GM12892 (cell line): ENCODE results near the gene FOXC1.

Experiments used
- DNase-seq: peaks from one replicate; pipeline ENCODE4 v3.0.0; 2011; ENCODE audit not compliant: insufficient read length
- FAIRE-seq: peaks from 2 replicates; lab custom pipeline; 2011; peaks lifted over from hg19 to GRCh38; lab: Jason Lieb, UNC
- POLR2A ChIP-seq: IDR thresholded peaks from 2 replicates; pipeline ENCODE4 v1.6.1; 2011; ENCODE audit warnings: low read depth, low read length, control low read depth
- POLR2AphosphoS5 ChIP-seq: IDR thresholded peaks from 2 replicates; pipeline ENCODE4 v1.6.1; 2011; ENCODE audit warnings: low read depth, low read length, control low read depth
- TAF1 ChIP-seq: IDR thresholded peaks from 2 replicates; pipeline ENCODE4 v1.6.1; 2011; ENCODE audit warnings: low read depth, mild to moderate bottlenecking, control low read depth, low read length, borderline replicate concordance

Gene FOXC1

DNA sequence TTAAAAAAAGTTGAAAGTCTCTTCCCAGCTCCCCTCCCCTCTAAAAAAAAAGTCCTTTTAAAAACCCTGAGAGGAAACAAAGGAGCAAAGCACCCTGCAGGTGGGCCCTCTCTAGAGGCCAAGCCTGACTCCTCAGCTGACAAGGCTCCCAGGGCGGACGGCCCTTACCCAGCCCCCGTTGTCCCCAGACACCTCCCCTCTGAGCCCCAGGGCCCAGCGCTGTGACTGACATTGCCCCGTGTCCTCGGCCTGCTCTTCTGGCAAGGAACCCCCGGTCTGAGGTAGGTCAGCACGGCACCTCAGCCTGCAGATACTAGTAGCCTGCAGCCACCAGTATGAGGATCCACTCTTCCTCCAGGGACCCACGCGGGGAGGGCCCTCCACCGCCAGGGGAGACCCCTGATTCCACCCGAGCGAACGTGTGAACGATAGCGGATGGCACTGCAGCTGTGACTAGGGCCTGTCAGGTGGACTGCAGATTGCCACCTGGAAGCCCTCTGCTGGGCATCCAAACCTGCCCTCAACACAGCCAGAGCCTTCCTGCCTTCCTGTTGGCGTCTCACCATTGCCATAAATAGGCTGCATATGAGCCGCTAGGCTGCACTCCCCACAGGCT, 34.2 kb downstream of the FOXC1 start:
- TF ChIP-seq TAF1 (no peak), POLR2A (no peak), POLR2AphosphoS5 (no peak)
- no peak for FAIRE-seq
- DNase-seq, result no peak

DNA sequence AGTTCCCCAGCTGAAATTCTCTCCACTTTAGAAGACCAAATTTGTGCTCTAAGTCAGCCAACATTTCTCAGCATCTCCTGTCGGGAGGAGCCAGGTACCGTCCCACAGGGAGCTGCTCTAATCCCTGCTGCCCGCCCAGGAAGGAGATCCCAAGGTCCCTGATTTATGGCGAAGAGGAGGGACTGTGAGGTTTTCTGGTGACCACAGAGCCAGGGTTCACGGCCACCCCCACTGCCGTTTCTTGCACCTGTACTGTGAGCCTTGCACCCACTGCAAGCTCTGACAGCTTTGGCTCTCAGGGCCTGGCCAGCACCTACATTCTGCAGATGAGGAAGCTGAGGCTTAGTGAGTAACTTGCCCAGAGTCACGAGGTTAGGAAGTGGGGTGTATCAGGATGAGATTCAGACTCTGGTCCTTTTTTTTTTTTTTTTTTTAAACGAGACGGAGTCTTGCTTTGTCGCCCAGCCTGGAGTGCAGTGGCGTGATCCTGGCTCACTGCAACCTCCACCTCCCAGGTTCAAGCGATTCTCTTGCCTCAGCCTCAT, 34.9 kb downstream of the FOXC1 start:
- DNase-seq (no peak), FAIRE-seq (no peak)
- TF ChIP-seq TAF1, result no peak
- TF ChIP-seq POLR2AphosphoS5, result no peak
- no peak for TF ChIP-seq POLR2A

DNA sequence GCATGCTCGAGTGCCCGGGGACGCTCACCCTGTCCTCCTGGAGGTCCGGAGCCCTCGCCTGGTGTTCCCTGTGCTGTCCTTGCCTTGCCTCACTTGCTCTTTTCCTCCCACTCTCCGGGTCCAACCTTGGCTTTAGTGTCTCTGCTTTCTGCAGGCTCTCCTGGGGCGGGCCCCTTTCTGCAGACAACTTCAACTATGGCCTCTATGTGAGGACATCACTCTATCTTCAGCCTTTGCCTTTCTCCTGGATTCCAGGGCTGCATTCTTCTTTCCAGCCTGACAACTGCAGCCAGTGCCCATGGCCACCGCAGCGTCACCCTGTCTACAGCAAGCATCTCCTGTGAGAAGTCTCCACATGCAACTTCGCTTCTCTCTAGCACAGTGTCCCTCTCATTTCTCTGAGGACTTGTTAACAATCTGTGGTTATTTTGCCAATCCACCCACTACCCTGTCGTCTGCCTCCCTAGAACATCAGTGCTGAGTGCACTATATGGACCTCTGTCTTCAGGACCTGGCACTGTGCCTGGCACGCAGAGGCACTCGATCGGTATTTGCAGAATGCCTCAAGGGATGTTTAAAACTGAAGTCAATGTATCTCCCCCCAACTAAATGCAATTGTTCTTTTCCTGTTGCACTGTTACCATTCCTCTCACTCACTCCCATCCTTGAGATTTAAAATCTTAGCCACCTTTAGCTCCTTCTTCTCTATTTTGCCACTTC, 35.9 kb downstream of the FOXC1 start:
- no peak for FAIRE-seq
- no peak for DNase-seq
- no peak for TF ChIP-seq TAF1
- TF ChIP-seq POLR2A, result no peak
- no peak for TF ChIP-seq POLR2AphosphoS5

DNA sequence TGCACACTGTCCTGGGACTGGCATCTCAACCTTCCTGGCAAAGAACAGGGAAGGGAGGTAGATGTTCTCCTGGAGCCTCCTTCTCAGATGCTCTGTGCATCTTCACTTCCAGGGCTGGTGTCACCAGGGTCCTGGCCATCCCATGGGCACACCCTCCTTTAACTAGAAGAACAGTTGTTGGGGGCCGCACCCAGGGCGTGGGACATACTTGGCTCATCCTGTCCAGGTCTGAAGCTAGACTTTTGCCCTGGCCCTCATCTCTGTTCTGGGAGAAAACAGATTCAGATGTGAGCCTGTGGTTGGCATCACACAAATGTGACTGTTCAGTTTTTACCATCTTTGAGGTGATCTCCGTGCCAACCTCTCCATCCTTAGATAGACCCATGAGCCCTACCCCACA, 41.6 kb downstream of the FOXC1 start:
- no peak for DNase-seq

DNA sequence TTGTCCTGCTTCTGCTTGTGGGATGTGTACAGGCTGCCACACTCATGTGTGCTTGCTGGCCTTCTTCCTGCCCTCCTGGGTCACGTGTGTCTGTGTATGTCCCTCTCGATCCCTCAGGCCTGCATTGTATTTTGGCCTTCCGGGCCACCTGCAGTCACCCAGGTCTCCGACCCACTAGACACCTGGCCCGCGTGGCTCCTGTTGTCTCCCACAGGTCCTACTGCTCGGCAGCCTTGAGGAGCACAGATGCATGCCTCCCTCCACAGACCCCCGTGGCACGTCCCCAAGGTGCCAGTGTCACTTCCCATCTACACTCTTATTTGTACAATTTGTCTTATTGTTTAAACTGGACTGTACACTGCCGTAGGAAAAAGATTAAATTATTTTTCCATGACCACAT, 43.1 kb downstream of the FOXC1 start:
- TF ChIP-seq TAF1, result no peak
- no peak for TF ChIP-seq POLR2A
- DNase-seq (no peak), FAIRE-seq (no peak)

More for the DNA sequence above, 41.6 kb downstream of the FOXC1 start:
- no peak for TF ChIP-seq POLR2A
- TF ChIP-seq POLR2AphosphoS5, result no peak
- TF ChIP-seq TAF1, result no peak
- no peak for FAIRE-seq

DNA sequence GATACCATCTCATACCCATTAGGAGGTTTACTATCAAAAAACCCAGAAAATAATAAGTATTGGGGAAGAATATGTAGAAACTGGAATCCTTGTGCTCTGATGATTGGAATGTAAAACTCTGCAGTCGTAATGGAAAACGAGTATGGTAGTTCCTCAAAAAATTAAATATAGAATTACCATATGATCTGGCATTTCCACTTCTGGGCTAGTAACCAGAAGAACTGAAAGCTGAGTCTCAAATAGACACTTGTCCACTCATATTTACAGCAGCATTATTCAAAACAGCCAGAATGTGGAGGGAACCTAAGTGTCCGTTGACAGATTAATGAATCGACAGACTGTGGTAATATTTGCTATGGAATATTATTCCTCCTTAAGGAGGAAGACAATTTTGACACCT, 44.3 kb downstream of the FOXC1 start:
- TF ChIP-seq POLR2AphosphoS5 (no peak), POLR2A (no peak), TAF1 (no peak)
- no peak for DNase-seq
- FAIRE-seq, result no peak

DNA sequence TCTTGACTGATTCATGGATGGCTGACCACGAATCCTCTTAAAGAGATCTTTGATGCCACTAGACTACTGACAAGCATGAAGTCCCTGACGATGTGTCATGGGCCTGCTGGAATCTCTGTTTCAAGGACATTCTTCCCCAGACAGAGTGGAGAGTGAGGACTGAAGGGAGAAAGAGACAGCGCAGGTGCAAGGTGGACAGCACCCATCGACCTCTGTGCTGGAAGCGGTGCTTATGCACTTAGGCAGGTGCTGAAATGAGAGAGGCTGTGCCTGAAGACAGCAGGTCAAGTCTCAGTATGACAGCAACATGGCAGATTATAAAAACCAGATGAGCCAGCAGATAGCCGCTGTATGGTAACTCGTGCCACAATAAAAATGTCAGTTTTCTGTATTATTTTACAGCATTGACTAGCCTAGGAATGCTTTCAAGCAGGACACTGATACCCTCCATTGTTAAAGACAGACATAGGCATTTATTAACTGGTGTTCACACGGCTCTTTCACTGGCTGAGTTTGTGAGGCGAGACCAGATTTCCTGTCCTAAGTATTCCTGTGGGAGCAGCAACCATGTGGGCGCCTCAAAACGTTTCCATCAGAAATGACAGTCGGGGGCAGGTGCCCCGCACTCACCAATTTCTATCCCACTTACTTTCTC, 47.5 kb downstream of the FOXC1 start:
- FAIRE-seq (no peak), DNase-seq (no peak)
- TF ChIP-seq TAF1, result no peak
- TF ChIP-seq POLR2AphosphoS5, result no peak
- TF ChIP-seq POLR2A, result no peak

DNA sequence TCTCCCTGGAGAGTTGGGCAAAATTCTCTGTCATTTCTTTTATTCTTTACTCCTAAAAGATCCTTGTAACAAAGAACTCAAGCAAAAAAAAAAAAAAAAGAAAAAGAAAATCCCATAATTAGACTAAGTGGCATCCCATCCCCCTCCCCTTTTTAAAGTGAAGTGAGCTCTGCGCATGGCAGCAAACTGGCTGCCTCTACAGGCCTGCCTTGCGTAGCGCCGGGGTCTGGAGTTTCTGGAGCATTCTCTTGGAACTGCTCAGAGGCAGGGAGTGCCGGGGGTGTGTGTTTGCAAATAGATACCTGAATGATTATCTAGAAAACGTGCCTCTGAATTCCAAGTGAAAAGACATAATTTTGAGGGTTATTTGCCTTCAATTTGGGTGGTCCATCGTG, 48.1 kb downstream of the FOXC1 start:
- TF ChIP-seq TAF1 (no peak), POLR2A (no peak), POLR2AphosphoS5 (no peak)
- DNase-seq (no peak), FAIRE-seq (no peak)

DNA sequence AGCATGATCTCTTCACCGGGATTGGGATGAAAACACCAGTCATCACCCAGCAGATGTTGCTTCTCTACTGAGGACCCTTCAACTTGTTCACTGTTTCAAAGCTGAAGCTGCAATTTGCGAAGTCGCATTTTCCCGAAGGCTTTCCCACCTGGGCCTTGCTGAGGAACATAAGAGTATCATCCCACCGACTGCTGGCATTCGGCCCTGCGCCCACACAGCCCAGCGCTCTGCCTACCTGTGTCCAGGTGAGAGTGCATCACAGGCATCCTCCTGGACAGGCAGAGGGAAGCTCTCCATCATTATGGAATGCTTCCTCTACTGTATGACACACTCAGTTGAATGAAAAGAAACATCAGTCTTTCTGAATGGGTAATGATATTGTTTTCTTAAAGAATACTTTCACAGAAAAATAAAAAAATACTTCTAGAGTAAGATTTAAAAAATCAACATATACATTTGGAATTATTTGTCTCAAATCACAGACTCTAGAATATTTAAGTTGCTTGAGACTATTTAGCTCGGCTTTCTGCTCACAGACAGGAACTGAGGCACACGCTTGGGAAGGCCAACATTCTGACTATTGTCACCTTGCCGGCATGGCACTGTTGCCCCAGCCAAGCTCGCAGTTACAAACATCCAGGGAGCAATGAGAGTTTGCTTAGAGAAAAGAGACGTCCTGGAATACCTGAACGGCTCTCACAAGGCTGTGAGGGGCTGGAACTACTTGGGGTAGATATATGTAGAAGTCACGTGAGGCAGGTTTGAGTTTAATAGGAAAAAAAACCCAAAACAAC, 48.7 kb downstream of the FOXC1 start:
- FAIRE-seq (no peak), DNase-seq (no peak)
- no peak for TF ChIP-seq POLR2A
- TF ChIP-seq TAF1, result no peak
- TF ChIP-seq POLR2AphosphoS5, result no peak

DNA sequence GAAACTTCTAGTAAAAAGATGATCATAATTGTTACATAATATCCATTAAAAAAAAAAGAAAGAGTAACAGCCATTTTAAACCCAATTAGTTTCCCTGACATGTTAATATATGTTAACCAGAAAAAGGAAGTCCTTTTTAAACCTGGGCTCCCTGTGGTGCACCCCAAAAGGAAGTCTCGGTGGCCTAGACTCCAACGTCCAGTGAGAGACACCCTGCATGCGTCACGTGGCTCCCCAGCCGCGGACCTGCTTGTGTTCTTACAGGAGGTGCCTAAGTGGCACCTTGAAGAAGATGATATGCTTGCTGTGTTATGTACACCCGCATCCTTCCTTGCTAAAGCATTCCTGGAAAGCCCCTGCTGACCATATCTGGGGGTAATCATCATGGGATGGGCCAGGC, 50.1 kb downstream of the FOXC1 start:
- DNase-seq, result no peak
- TF ChIP-seq POLR2AphosphoS5 (no peak), TAF1 (no peak), POLR2A (no peak)
- FAIRE-seq, result no peak

DNA sequence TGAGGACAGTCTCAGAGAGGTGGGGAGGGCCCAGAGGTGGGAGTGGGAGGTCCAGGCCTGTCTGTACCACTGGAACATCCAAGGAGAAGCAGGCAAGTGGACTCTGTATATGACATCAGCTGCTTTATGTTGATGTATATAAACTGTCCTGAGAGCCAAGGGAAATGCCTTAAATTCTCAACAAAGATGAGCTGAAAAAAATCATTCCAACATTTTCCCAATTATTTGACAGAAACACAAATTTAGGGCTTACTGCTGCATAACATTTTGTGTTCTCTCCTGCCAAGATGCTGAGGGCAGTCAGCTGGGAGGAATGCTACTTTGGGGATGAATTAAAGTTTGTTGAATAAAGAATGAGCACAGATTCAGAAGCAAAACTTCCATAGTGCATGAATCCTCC, 52.8 kb downstream of the FOXC1 start:
- no peak for FAIRE-seq
- no peak for DNase-seq
- TF ChIP-seq TAF1 (no peak), POLR2A (no peak), POLR2AphosphoS5 (no peak)
